BLaER1 treated with 17β-estradiol and CSF1 and Interleukin-3, amounts not matched to agents 10 nM and 100 nM (cell line): ENCODE measurements around the gene CKLF.
"Not testable (repeated sequence)": the region's sequence is repeated elsewhere in the genome, so short reads cannot be mapped to it uniquely, and the experiment has no call there.

Source experiments
- H3K27ac ChIP-seq, 11 experiments: shearing (Covaris generic); formaldehyde crosslinking; 2 replicates each; pipeline ENCODE4 v1.8.1; 2022
- H3K27me3 ChIP-seq, 11 experiments: shearing (Covaris generic); formaldehyde crosslinking; 2 replicates each; pipeline ENCODE4 v1.8.1; 2022
- H3K36me3 ChIP-seq, 11 experiments: shearing (Covaris generic); formaldehyde crosslinking; 2 replicates each; pipeline ENCODE4 v1.8.1; 2022
- H3K4me1 ChIP-seq, 10 experiments: shearing (Covaris generic); formaldehyde crosslinking; 2 replicates each; pipeline ENCODE4 v1.8.1; 2022
- H3K4me2 ChIP-seq, 11 experiments: shearing (Covaris generic); formaldehyde crosslinking; 2 replicates each; pipeline ENCODE4 v1.8.1; 2022
- H3K4me3 ChIP-seq, 10 experiments: shearing (Covaris generic); formaldehyde crosslinking; 2 replicates each; pipeline ENCODE4 v1.8.1; 2022
- H3K9ac ChIP-seq, 11 experiments: shearing (Covaris generic); formaldehyde crosslinking; 2 replicates each; pipeline ENCODE4 v1.8.1; 2022
- H3K9me3 ChIP-seq, 11 experiments: shearing (Covaris generic); formaldehyde crosslinking; replicated peaks in 1 of 11; 2 replicates each; pipeline ENCODE4 v1.8.1; 2022
- H4K20me1 ChIP-seq, 11 experiments: shearing (Covaris generic); formaldehyde crosslinking; 2 replicates each; pipeline ENCODE4 v1.8.1; 2022
- Cebpa-rat ChIP-seq, 11 experiments: shearing (Covaris generic); IDR thresholded peaks; 2 replicates each; pipeline ENCODE4 v1.8.1; 2022

The CKLF gene

DNA sequence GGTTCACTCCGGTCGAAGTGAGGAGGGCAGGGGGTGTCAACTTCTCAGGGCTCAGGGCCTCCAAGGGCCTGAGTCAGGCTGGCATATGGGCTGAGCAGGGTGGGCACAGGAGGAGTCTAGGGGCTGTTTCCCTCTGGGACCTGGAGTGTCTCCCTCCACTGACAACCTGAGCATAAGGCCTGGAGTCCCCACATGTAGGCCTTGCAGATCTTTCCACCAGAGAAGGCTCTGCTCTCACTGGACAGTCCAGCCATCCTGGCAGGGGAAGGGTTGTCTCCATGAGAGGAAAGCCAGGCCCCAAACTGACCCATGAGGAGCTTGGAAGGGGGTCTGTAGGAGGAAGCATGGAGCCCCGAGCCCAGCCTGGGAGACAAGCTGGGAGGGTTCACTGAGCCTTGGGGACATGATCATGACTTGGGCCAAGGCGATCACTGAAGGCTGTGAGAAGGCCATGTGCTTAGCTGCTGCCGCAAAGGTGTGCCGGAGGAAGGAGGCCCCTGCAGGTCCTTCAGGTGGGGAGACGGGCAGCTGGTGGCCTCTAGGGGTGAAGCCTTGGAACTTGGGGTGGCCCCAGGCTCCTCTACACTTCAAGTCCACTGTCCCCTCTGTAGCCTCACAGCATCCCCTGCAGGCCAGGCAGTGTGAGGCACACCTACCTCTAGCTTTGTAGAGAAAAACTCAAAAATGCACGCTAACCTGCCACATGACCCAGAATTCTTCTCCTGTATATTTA, 36.8 kb downstream of the CKLF start:
- TF ChIP-seq Cebpa-rat (IDR thresholded peaks at IDR 0.05): no peak
- H3K4me2 ChIP-seq: peak overlapping the region; percentile 83 to 98 (median 91)
- H3K4me3 ChIP-seq: peak overlapping the region; percentile 9 to 72 (median 65); a peak in 16 of 20 replicates
- peaks cover 0 to 14% (median 0%) of the 10 kb centered on the region in 11 experiments; a peak in 2 of 22 replicates for H3K36me3 ChIP-seq
- peaks cover 75 to 85% (median 82%) of the 10 kb centered on the region in 10 experiments for H3K4me1 ChIP-seq
- no peaks in the 10 kb centered on the region for H3K9me3 ChIP-seq
- peak overlapping the region; percentile 59 to 85 (median 83); a peak in 20 of 22 replicates for H3K9ac ChIP-seq
- H4K20me1 ChIP-seq: no peaks in the 10 kb centered on the region
- no peaks in the 10 kb centered on the region for H3K27me3 ChIP-seq
- peak overlapping the region in 10 of 11 experiments; percentile 60 to 91 (median 86); a peak in 20 of 22 replicates for H3K27ac ChIP-seq

DNA sequence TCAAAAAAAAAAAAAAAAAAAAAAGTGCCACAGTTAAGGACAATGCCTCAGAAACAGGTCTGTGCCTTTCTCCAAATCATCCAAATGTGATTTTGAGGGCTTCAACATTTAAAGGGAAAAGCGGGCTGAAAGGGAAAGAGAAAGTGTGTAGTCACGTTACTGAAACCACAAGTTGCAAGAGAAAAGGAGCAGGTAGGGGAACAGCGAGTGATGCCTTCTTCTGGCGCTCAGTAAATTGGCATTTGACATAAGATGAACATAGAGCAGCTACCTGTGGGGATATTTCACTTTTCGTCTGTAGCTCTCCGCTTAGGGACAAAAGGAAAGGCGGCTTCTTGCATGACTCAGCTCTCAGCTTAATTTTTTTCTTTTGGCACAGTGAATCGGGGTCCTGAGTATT, 37.9 kb downstream of the CKLF start:
- no peak for TF ChIP-seq Cebpa-rat (IDR thresholded peaks at IDR 0.05)

DNA sequence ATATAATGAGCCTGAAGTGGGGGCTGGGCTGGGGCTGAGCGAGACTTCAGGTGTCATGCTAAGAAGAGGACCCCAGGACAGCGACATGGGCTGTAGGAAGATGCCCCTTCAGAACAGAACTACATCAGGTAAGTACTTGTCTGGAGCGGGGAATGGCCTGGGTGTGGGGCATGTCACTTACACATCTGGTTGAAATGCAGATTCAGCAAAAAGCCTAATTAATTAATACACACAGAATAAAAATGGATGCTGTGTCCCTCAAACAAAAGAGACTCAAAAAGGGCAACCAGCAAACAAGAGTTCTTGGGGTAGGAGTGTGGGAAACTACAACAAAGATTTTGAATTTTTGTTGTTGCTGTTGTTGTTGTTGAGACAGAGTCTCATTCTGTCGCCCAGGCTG, 38.6 kb downstream of the CKLF start:
- Histone ChIP-seq H3K27me3 (no peaks in the 10 kb centered on the region), H3K9me3 (no peaks in the 10 kb centered on the region), H3K27ac (peak overlapping the region in 1 of 11 experiments; percentile 89; a peak in 2 of 22 replicates), H3K36me3 (peaks cover 0 to 14% (median 0%) of the 10 kb centered on the region in 11 experiments; a peak in 2 of 22 replicates), H3K4me3 (peak overlapping the region in 3 of 10 experiments; percentile 68 to 72 (median 70); a peak in 3 of 20 replicates), H4K20me1 (no peaks in the 10 kb centered on the region), H3K9ac (peak overlapping the region in 6 of 11 experiments; percentile 8 to 85 (median 84); a peak in 7 of 22 replicates), H3K4me1 (peaks cover 74 to 84% (median 78%) of the 10 kb centered on the region in 10 experiments), H3K4me2 (peak overlapping the region; percentile 83 to 98 (median 91); a peak in 21 of 22 replicates)
- TF ChIP-seq Cebpa-rat (IDR thresholded peaks at IDR 0.05): no peak

More for the DNA sequence above, 37.9 kb downstream of the CKLF start:
- Histone ChIP-seq H3K9me3 (no peaks in the 10 kb centered on the region), H3K9ac (peak overlapping the region; percentile 39 to 85 (median 83); a peak in 20 of 22 replicates), H3K4me1 (peaks cover 75 to 85% (median 82%) of the 10 kb centered on the region in 10 experiments), H3K27me3 (no peaks in the 10 kb centered on the region), H3K4me3 (peak overlapping the region; percentile 33 to 72 (median 65); a peak in 19 of 20 replicates), H3K36me3 (peaks cover 0 to 14% (median 0%) of the 10 kb centered on the region in 11 experiments; a peak in 2 of 22 replicates), H3K27ac (peak overlapping the region; percentile 21 to 91 (median 83); a peak in 18 of 22 replicates), H4K20me1 (no peaks in the 10 kb centered on the region), H3K4me2 (peak overlapping the region; percentile 83 to 98 (median 91))

DNA sequence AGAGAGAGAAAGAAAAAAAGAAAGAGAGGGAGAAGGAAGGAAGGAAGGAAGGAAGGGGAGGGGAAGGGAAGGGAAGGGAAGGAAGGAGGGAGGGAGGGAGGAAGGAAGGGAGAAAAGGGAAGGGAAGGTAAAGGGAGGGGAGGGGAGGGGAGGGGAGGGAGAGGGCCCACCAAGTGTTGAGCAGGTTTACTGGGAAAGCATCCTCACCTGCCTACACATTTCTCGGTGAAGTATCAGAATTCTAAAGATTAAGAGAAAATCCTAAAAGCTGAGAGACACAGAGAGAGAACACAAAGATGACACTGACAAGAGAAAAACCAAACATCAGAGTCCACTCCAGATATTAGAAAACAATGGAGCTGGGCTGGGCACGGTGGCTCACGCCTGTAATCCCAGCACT, 39.9 kb downstream of the CKLF start:
- Histone ChIP-seq H3K9ac (no peak overlapping the region), H3K36me3 (peaks cover 0 to 14% (median 0%) of the 10 kb centered on the region in 11 experiments; a peak in 2 of 22 replicates)

DNA sequence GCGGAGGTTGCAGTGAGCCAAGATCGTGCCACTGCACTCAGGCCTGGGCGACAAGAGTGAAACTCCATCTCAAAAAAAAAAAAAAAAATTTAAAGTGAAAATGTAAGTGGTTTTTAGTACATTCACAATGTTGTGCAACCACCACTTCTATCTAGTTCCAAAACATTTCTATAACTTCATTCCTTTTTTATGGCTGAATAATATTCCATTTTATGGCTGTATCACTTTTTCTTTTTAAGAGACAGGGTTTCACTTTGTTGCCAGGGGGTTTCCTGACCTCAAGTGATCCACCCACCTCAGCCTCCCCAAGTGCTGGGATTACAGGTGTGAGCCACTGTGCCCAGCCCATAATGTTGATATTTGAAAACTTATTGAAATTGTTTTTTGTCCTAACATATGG, 40.4 kb downstream of the CKLF start:
- H4K20me1 ChIP-seq: no peaks in the 10 kb centered on the region
- H3K4me1 ChIP-seq: peaks cover 59 to 84% (median 68%) of the 10 kb centered on the region in 10 experiments
- H3K36me3 ChIP-seq: peaks cover 0 to 14% (median 0%) of the 10 kb centered on the region in 11 experiments; a peak in 2 of 22 replicates
- H3K9me3 ChIP-seq: no peaks in the 10 kb centered on the region
- no peak overlapping the region for H3K4me3 ChIP-seq
- H3K27ac ChIP-seq: no peak overlapping the region
- no peak overlapping the region for H3K9ac ChIP-seq
- H3K27me3 ChIP-seq: no peaks in the 10 kb centered on the region
- H3K4me2 ChIP-seq: no peak overlapping the region
- peak in 1 of 11 experiments; percentile 40; a peak in 1 of 22 replicates for TF ChIP-seq Cebpa-rat (IDR thresholded peaks at IDR 0.05)

More for the DNA sequence above, 39.9 kb downstream of the CKLF start:
- no peaks in the 10 kb centered on the region for H3K27me3 ChIP-seq
- H3K9me3 ChIP-seq: no peaks in the 10 kb centered on the region
- H3K27ac ChIP-seq: no peak overlapping the region
- no peak overlapping the region for H3K4me3 ChIP-seq
- peaks cover 65 to 84% (median 71%) of the 10 kb centered on the region in 10 experiments for H3K4me1 ChIP-seq
- TF ChIP-seq Cebpa-rat (IDR thresholded peaks at IDR 0.05): no peak
- no peaks in the 10 kb centered on the region for H4K20me1 ChIP-seq
- peak overlapping the region in 2 of 11 experiments; percentile 97 to 98; a peak in 1 of 22 replicates for H3K4me2 ChIP-seq

DNA sequence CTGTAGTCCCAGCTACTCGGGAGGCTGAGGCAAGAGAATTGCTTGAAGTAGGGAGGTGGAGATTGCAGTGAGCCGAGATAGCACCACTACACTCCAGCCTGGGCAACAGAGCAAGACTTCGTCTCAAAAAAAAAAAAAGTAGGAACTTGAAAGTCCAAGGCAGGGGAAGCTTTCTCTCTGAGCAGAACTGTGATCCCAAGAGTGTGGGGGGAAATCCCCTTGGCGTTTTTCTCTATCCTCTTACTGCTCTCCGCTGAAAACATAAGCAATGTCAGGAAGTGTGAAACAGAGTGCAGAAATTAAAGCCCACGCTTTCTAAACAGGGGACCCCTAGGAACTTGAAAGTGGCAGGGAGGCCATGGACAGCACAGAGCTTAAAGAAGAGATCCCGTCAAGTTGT, 42.4 kb downstream of the CKLF start:
- Histone ChIP-seq H3K27me3 (no peaks in the 10 kb centered on the region), H3K36me3 (no peaks in the 10 kb centered on the region; a peak in 1 of 22 replicates), H3K27ac (peak overlapping the region in 6 of 11 experiments; percentile 0 to 29 (median 16); a peak in 6 of 22 replicates), H3K4me3 (no peak overlapping the region), H3K4me2 (peak overlapping the region; percentile 45 to 92 (median 65)), H3K9me3 (no peaks in the 10 kb centered on the region), H3K9ac (peak overlapping the region in 4 of 11 experiments; percentile 23 to 48 (median 34); a peak in 5 of 22 replicates), H4K20me1 (no peaks in the 10 kb centered on the region), H3K4me1 (peaks cover 40 to 69% (median 53%) of the 10 kb centered on the region in 10 experiments)
- TF ChIP-seq Cebpa-rat (IDR thresholded peaks at IDR 0.05): no peak

DNA sequence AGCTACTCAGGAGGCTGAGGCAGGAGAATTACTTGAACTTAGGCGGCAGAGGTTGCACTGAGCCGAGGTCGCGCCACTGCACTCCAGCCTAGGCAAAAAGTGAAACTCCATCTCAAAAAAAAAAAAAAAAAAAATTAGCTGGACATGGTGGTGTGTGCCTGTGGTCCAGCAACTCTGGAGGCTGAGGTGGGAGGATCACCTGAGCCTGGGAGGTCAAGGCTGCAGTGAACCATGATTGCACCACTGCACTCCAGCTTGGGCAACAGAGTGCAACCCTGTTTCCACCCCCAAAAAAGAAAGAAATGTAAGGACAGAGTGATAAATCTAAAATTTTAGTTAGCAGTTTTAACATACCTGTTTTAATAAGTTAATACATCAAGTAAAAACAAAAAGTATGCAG, 44.2 kb downstream of the CKLF start:
- H3K27ac ChIP-seq, H3K27me3 ChIP-seq, H4K20me1 ChIP-seq, H3K4me3 ChIP-seq, H3K9ac ChIP-seq: not testable (repeated sequence)
- H3K36me3 ChIP-seq: peaks cover 0 to 10% (median 0%) of the 10 kb centered on the region in 11 experiments; a peak in 3 of 22 replicates
- peak overlapping the region in 1 of 11 experiments; percentile 16; a peak in 1 of 22 replicates for H3K4me2 ChIP-seq
- peaks cover 24 to 55% (median 37%) of the 10 kb centered on the region in 10 experiments for H3K4me1 ChIP-seq
- H3K9me3 ChIP-seq: peaks cover 10 to 15% (median 12%) of the 10 kb centered on the region in 11 experiments

DNA sequence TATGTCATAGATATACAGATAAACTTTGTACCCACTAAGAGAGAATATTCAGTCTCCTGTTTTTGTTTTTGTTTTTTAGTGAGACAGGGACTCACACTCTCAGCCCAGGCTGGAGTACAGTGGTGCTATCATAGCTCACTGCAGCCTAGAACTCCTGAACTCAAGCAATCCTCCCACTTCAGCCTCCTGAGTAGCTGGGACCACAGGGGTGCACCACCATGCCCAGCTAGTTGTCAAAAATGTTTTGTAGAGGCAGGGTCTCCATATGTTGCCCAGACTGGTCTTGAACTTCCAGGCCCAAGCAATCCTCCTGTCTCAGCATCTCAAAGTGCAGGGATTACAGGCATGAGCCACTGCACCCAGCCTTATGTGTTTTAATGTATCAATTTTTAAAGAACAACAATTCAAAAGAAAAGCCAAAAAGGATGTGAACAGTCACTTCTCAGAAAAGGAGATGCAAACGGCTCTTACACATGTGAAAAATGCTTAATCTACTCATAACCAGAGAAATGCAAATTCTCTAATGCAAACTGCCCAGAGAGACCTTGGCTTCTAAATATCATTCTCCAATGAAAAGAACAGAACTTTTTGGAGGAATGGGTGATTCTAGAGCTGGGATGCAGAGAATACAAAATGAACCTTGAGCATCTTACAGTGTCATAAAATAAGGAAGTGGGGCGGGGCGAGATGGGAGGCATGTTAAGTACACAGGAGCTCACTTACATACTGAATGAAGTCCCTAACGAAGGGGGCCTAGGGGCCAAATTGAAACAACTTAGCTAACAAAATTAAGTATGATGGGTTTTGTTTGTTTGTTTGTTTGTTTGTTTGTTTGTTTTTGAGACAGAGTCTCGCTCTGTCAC, 44.8 kb downstream of the CKLF start:
- no peak overlapping the region for H3K4me3 ChIP-seq
- no peak overlapping the region for H3K9ac ChIP-seq
- H3K36me3 ChIP-seq: peaks cover 0 to 13% (median 0%) of the 10 kb centered on the region in 11 experiments; a peak in 3 of 22 replicates
- H3K27me3 ChIP-seq: no peaks in the 10 kb centered on the region
- peaks cover 13 to 20% (median 16%) of the 10 kb centered on the region in 11 experiments for H3K9me3 ChIP-seq
- H4K20me1 ChIP-seq: no peaks in the 10 kb centered on the region
- no peak for TF ChIP-seq Cebpa-rat (IDR thresholded peaks at IDR 0.05)
- peak overlapping the region in 3 of 11 experiments; percentile 4 to 49 (median 45); a peak in 5 of 22 replicates for H3K4me2 ChIP-seq
- peaks cover 26 to 61% (median 39%) of the 10 kb centered on the region in 10 experiments for H3K4me1 ChIP-seq
- no peak overlapping the region for H3K27ac ChIP-seq
